Frontal cortex (tissue), 4 donors: ENCODE results near the gene ANKRD10. TPM values are rescaled to one million over a fixed set of nuclear protein-coding genes. Genes with fewer than 3 reads are reported as not detected.

Experiments used
- DNase-seq, 2 donors: peaks; one replicate each; pipeline ENCODE4 v3.0.0; 2012; ENCODE audit warnings: low spot score in 2 of 2
- FAIRE-seq: peaks from 2 replicates; lab custom pipeline; 2012; peaks lifted over from hg19 to GRCh38; lab: Jason Lieb, UNC
- total RNA-seq: library from RNA; depleted of rRNA; stranded (reverse); fragments of >200 nt; gene quantifications from one replicate; pipeline ENCODE4 v1.2.3, GENCODE V29; 2014
- donor health status: control.
- donor health status: control.
- donor health status: control.

ANKRD10 gene
- total RNA-seq, 1 donor from 2014 or later = 118 TPM

DNA sequence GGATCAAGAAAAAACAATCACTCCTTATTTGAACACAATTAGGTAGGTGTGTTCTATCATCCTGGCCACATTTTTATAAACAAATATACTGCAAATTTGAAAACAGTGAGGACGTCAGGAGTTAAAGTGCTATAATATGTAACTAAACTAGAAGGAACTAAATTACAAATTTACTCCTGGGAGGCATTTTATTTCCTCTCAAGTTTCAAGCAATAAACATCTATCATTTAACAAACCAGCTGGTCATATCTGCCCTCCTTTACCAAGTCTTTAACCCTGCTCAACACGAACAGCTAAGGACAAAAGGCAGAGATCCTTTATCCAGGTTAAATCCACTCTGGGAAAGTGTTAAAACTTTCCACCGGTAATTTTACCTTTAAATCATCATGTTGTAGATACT, 26.5 kb downstream of the ANKRD10 start:
- DNase-seq (no peak), FAIRE-seq (no peak)

- DNase-seq (no peak), FAIRE-seq (no peak)
These were observed 27.1 kb downstream of the ANKRD10 start for GRCh38 chr13:110887597-110888333.

- FAIRE-seq (no peak), DNase-seq (no peak)
These were observed 27.8 kb downstream of the ANKRD10 start for GRCh38 chr13:110886870-110887596.

GRCh38 chr13:110885966-110886869, 28.7 kb downstream of the ANKRD10 start:
- DNase-seq = no peak

GRCh38 chr13:110885516-110885915, 29.4 kb downstream of the ANKRD10 start:
- no peak for FAIRE-seq
- DNase-seq = no peak

More at GRCh38 chr13:110885966-110886869, 28.7 kb downstream of the ANKRD10 start:
- no peak for FAIRE-seq

DNA sequence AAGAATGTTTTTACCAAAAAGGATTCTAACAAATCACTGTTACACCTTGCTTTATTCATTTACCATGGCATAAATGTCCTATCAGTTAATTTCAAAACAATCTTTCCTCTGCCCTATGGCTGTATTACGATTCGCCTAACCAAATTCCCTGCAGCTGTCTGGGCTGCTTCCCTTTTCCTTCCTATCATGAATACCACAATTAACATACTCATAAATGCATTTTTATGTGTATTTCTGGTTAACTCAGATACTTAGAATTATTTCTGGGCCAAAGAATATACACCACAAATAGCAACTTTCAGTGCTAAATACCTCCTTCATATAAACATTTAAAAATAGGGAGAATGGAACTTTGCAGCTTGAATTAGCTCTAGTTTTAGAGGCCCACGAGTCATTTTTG, 30.4 kb downstream of the ANKRD10 start:
- DNase-seq (no peak), FAIRE-seq (no peak)

- no peak for DNase-seq
- no peak for FAIRE-seq
These were observed 31.3 kb downstream of the ANKRD10 start for GRCh38 chr13:110883542-110883941.

DNA sequence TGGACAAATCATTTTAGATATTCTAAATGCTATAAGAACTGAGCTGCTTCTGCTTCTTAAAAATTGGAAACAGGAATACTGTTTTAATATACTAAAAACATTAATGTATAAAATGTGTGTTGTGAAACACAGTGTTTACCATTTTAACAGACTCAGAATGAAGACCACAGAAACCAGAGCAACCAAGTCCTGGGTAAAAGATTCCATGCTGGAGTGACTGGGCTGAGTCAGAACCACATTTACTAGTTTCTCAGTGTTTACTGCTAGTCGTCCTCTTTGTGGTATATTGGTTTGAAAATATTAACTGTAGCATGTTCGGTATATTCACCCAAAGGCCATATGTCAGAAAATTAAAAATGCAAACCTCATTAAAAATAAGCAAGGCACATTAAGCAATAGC, 31.9 kb downstream of the ANKRD10 start:
- FAIRE-seq = no peak
- DNase-seq = no peak

DNA sequence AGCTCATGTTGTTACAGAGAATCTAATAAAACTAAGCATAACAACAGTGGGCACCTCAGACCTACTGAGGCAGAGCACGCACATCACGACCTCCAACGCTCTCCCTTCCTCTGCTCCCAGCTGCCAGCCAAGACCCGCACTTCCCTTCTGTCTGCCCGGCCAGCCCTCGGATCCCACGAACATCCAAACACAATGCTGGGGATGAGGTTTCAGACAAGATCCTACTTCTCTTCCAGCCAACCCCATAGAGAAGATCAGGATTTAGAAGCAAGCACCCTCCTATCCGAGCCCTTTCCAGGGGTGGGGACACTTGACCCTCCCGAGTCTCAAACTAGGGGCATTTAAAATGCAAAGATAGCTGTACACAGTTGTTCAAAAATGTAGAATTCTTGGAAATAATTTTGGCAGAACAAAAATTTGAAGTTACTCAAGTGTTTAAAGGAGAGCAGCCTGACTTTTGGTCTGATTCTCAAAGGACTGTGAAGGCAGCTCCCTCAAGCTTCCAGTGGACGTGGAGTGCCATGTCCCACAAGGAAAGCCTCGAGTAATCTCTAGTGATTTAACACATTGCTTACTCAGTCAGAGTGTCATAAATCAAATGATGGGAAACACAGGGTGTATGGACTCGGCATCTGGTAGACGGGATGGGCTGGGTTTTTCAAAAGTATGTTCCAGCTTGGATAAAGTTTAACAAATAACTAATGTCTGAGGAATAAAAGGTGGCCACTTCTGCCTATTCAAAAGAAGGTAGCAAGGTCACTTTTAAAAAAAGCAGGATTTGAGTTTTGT, 32.8 kb downstream of the ANKRD10 start:
- DNase-seq (no peak), FAIRE-seq (no peak)

- no peak for FAIRE-seq
- no peak for DNase-seq
These were observed 34.2 kb downstream of the ANKRD10 start for GRCh38 chr13:110880627-110881026.

GRCh38 chr13:110879482-110879881, 35.4 kb downstream of the ANKRD10 start:
- DNase-seq (no peak), FAIRE-seq (no peak)

GRCh38 chr13:110877737-110878258, 37.1 kb downstream of the ANKRD10 start:
- DNase-seq (no peak), FAIRE-seq (no peak)

GRCh38 chr13:110876609-110877008, 38.3 kb downstream of the ANKRD10 start:
- FAIRE-seq (no peak), DNase-seq (no peak)

DNA sequence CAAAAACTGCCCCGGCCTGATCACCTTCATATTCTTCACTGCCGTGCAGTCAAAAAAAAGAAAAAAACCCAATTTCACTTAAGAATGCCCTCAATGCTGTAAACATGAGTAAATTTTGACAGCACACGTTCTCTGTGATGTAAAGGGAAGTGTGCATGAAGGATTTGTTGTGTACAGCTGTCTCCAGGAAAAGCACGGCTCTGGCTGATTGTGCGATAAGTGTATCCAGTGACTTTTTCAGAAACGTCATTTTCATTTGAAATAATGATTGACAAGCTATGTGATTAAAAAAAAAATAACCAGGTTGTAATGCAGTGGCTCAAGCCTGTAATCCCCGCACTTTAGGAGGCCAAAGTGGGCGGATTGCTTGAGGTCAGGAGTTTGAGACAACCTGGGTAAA, 39.6 kb downstream of the ANKRD10 start:
- no peak for DNase-seq
- FAIRE-seq = no peak

DNA sequence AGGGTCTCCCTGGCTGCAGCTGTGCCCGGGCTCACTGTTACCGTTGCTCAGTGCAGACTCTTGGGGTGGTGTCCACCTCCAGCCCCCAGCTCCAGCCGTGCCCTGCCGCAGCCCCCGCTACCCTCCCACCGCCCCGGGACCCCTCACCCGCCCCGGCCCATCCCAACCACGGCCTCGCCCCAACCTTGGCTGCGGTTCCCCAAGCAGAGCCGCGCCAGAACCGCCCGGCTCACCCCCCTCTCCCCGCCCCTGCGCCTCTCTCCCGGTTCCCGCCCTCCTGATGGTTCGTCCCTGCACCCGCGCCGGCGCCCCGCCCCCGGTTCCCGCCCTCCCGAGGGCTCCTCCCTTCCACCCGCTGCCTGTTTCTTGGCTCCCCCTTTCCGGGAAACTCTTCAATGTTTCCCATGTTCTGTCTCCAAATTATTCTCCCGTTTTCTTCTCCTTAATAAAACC, 40.3 kb downstream of the ANKRD10 start:
- no peak for FAIRE-seq
- peak; percentile 65 to 85 for DNase-seq

DNA sequence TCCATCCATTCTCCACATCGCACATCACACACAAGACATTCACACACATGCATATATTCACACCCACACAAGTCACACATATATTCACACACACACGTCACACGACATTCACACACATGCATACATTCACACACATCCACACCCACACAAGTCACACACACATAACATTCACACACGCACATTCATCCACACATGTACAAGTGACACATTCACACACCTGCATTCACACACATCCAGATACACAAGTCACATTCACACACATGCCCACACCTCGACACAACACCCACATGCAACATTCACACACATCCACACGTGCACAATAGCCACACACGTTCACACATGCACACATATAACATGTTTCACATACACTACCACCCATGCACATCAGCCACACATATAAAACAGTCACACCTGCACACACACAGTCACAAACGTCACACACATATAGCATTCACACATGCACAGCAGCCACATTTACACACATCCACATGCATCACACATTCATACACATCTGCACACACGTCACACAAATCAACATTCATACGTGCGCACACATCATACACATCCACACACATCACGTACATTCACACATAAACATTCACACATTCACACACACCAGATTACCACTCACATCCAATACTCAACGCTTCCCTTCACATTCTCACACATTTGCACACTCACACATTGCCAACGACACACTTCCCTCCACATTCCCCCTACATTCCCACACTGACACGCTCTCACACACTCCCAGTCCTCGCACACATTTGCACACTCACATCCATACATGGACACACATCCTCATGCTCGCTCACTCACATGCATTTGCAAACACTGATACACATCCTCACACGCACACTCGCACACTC, 41.0 kb downstream of the ANKRD10 start:
- FAIRE-seq = no peak
- no peak for DNase-seq

GRCh38 chr13:110872768-110873638, 41.9 kb downstream of the ANKRD10 start:
- DNase-seq (no peak), FAIRE-seq (no peak)
